K562 (cell line): ENCODE measurements around the gene TACR2. TPM values are rescaled to one million over a fixed set of nuclear protein-coding genes. Genes with fewer than 3 reads are reported as not detected.

Experiments used
- ATAC-seq: fragments of 200-7000 bp; cut with Tn5 transposase; 3 replicates; pipeline ENCODE4 v1.9.1; 2020; ENCODE audit warnings: moderate library complexity
- BruUV-seq: library from RNA; stranded (reverse); fragments of 400-500 nt; replicated peaks from 2 replicates; lab custom pipeline; 2021; lab: Mats Ljungman, UMichigan
- CTCF ChIA-PET: fragments of 300-600 bp; formaldehyde crosslinking; extraction: SDS; loops from one replicate; lab custom pipeline; 2021; ENCODE audit warnings: low intra/inter-chr PET ratio; lab: Yijun Ruan, JAX
- POLR2A ChIA-PET: fragments of 300-600, 350-650 bp; sonication (Branson Sonifier 250); formaldehyde crosslinking; extraction: SDS; loops from one replicate; lab custom pipeline; 2021; ENCODE audit warnings: antibody characterized with exemption, inconsistent platforms; lab: Yijun Ruan, JAX
- DNase-seq, 4 experiments: peaks; one replicate each; pipeline versions ENCODE4 v3.0.0 to v3.0.0-alpha.2; 2011 to 2018; ENCODE audit warnings: low spot score in 3 of 4, mixed read lengths in 3 of 4; ENCODE audit errors: extremely low read depth in 1 of 4
- FAIRE-seq: peaks from 2 replicates; lab custom pipeline; 2011; peaks lifted over from hg19 to GRCh38; lab: Jason Lieb, UNC
- H2AFZ ChIP-seq: 2 replicates; pipeline ENCODE4 v1.6.0; 2011; ENCODE audit warnings: low read depth, low read length, control low read depth, inconsistent platforms
- H3K27ac ChIP-seq: fragments of 200-600 bp; 3 replicates; pipeline ENCODE4 v1.8.0; 2011; ENCODE audit warnings: low read depth, mild to moderate bottlenecking, control low read depth, inconsistent platforms, low read length, moderate library complexity, mixed read lengths; ENCODE audit errors: extremely low read depth
- H3K27me3 ChIP-seq, 2 experiments: fragments of 300-600 bp in 1 of 2; 2 replicates in 1 of 2; 3 replicates in 1 of 2; pipeline versions ENCODE4 v1.6.0 to v1.8.0; 2011; ENCODE audit warnings: inconsistent platforms in 2 of 2, low read length in 2 of 2, mild to moderate bottlenecking in 1 of 2, mixed read lengths in 1 of 2, moderate library complexity in 1 of 2; ENCODE audit not compliant: control insufficient read depth in 2 of 2, insufficient read depth in 2 of 2
- H3K36me3 ChIP-seq: fragments of 300-600 bp; 3 replicates; pipeline ENCODE4 v1.8.0; 2011; ENCODE audit warnings: mild to moderate bottlenecking, low read length, inconsistent platforms; ENCODE audit not compliant: control insufficient read depth, insufficient read depth
- H3K4me1 ChIP-seq, 2 experiments: fragments of 200-600 bp in 1 of 2; replicated peaks in 1 of 2; 2 replicates in 1 of 2; 3 replicates in 1 of 2; pipeline versions ENCODE4 v1.5.1 to v1.8.0; 2011; ENCODE audit warnings: inconsistent platforms in 2 of 2, low read length in 2 of 2, mild to moderate bottlenecking in 1 of 2, mixed read lengths in 1 of 2, moderate library complexity in 1 of 2; ENCODE audit not compliant: control insufficient read depth in 2 of 2, insufficient read depth in 2 of 2
- H3K4me2 ChIP-seq: 2 replicates; pipeline ENCODE4 v1.6.1; 2011; ENCODE audit warnings: low read length, control low read depth, inconsistent platforms, mixed read lengths; ENCODE audit not compliant: insufficient read depth
- H3K4me3 ChIP-seq: fragments of 200-600 bp; sonication (generic), shearing (Covaris generic); 2 replicates; pipeline ENCODE4 v1.5.1; 2016; ENCODE audit warnings: control low read depth, inconsistent platforms
- H3K79me2 ChIP-seq: fragments of 200-600 bp; 3 replicates; pipeline ENCODE4 v1.8.0; 2011; ENCODE audit warnings: low read length, inconsistent platforms; ENCODE audit not compliant: control insufficient read depth, insufficient read depth
- H3K9ac ChIP-seq, 2 experiments: 2 replicates each; pipeline versions ENCODE4 v1.6.0 to v1.6.1; 2011; ENCODE audit warnings: low read depth in 2 of 2, low read length in 2 of 2, control low read depth in 1 of 2, inconsistent platforms in 1 of 2, mild to moderate bottlenecking in 1 of 2, mixed read lengths in 1 of 2; ENCODE audit not compliant: insufficient read depth in 1 of 2
- H3K9me1 ChIP-seq: one replicate; pipeline ENCODE4 v1.6.0; 2011; ENCODE audit warnings: inconsistent platforms, mild to moderate bottlenecking, low read length, moderate library complexity; ENCODE audit not compliant: control insufficient read depth, insufficient read depth
- H3K9me3 ChIP-seq: replicated peaks from 2 replicates; pipeline ENCODE4 v1.5.1; 2011; ENCODE audit warnings: low read depth, low read length, inconsistent platforms; ENCODE audit not compliant: control insufficient read depth, insufficient read depth
- H4K20me1 ChIP-seq: replicated peaks from 2 replicates; pipeline ENCODE4 v1.6.1; 2011; ENCODE audit warnings: low read length, inconsistent platforms, mixed read lengths; ENCODE audit not compliant: control insufficient read depth, insufficient read depth
- POLR2G ChIP-seq: fragments of 200-400 bp; formaldehyde crosslinking; IDR thresholded peaks from 2 replicates; pipeline ENCODE4 v1.6.1; 2017; ENCODE audit warnings: low read depth, mild to moderate bottlenecking, antibody characterized with exemption, low read length, moderate library complexity
- RBM22 ChIP-seq: fragments of 200-400 bp; formaldehyde crosslinking; IDR thresholded peaks from 2 replicates; pipeline ENCODE4 v1.6.1; 2018; ENCODE audit warnings: low read length, low read depth; ENCODE audit not compliant: poor library complexity, severe bottlenecking
- SIN3B ChIP-seq: fragments of 450-650 bp; IDR thresholded peaks from 2 replicates; pipeline ENCODE4 v1.6.1; 2017; ENCODE audit warnings: low read depth, mild to moderate bottlenecking, moderate library complexity
- SRSF9 ChIP-seq: fragments of 200-400 bp; formaldehyde crosslinking; IDR thresholded peaks from 2 replicates; pipeline ENCODE4 v1.6.1; 2017; ENCODE audit warnings: low read depth, low read length, borderline replicate concordance
- ZNF311 ChIP-seq: fragments of 250-450 bp; sonication (Bioruptor Pico); IDR thresholded peaks from 2 replicates; pipeline ENCODE4 v1.4.0; 2020; ENCODE audit warnings: mild to moderate bottlenecking, moderate library complexity
- ZNF518B ChIP-seq: fragments of 250-450 bp; sonication (Bioruptor Pico); IDR thresholded peaks from 2 replicates; pipeline ENCODE4 v1.5.0; 2021; ENCODE audit warnings: mild to moderate bottlenecking, moderate library complexity
- whole genome bisulfite sequencing: fragments of 100-300 bp; shearing (Covaris generic); methylation state at CpG from one replicate; pipeline ENCODE4 v1.1.6; 2016; ENCODE audit warnings: low coverage, mixed read lengths; ENCODE audit not compliant: insufficient coverage; ENCODE audit errors: missing lambda C conversion rate; 5-methylcytosine and 5-hydroxymethylcytosine counted together
- in situ Hi-C: fragments of 300-500 bp; cut with MboI; formaldehyde crosslinking; loops from 4 replicates; pipeline ENCODE4 v1.15.0; 2018; ENCODE audit warnings: inconsistent platforms, mixed read lengths
- intact Hi-C: fragments of 100-400 bp; cut with micrococcal nuclease; formaldehyde crosslinking; loops from 2 replicates; pipeline ENCODE4 v1.14.2; 2022
- polyA plus RNA-seq, 8 experiments: library from polyadenylated mRNA; depleted of rRNA in 4 of 8; stranded (reverse) in 5 of 8; unstranded in 3 of 8; fragments of >200 nt; fragmentation: Nextera tagmentation in 2 of 8; fragmentation: Illumina TruSeq in 1 of 8; extraction: Ambion mirVana in 2 of 8; extraction: Trizol in 1 of 8; gene quantifications; 2 replicates each; pipeline versions ENCODE4 v1.2.1 to v1.2.3, GENCODE V29; 2011 to 2014; ENCODE audit warnings: inconsistent platforms in 1 of 8, missing spikeins in 1 of 8
- total RNA-seq, 7 experiments: library from RNA; depleted of rRNA in 6 of 7; stranded (reverse); fragments of >200 nt in 6 of 7; fragmentation: Illumina TruSeq in 2 of 7; extraction: Trizol in 2 of 7; gene quantifications; 2 replicates each; pipeline versions ENCODE4 v1.2.1 to v1.2.3, GENCODE V29; 2011 to 2021; ENCODE audit warnings: low replicate concordance in 1 of 7
- TF ChIP-seq, protein P1 (sequence below), 2 experiments: fragments of 150-350 bp in 1 of 2; IDR thresholded peaks; 2 replicates each; pipeline ENCODE4 v1.6.1; 2012 to 2016; ENCODE audit warnings: low read depth in 2 of 2, low read length in 2 of 2, mild to moderate bottlenecking in 1 of 2, moderate library complexity in 1 of 2

Gene TACR2
- total and polyA plus RNA-seq, 9 of the 15 experiments (the other 6 are each of a cell fraction or from before 2014, with no cell fraction given), result not detected

DNA sequence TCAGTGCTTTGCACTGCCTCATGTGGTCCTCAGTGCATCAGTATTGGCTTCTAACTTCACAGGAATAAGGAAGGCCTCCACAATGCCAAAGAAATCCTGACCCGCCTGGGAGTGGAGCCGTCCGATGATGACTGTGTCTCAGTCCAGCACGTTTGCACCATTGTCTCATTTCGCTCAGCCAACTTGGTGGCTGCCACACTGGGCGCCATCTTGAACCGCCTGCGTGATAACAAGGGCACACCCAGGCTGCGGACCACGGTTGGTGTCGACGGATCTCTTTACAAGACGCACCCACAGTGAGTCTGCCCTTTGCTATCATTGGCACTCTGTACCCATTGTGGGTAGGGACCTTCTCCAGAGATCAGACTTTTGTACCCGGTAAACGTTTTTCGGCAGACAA, 36.9 kb downstream of the TACR2 start:
- BruUV-seq, result no TSS peak
- in situ Hi-C loops, result no loop called here
- H3K4me2 ChIP-seq, result no peak overlapping the region

More for the DNA sequence above, 36.9 kb downstream of the TACR2 start:
- POLR2A ChIA-PET, result interaction anchor here (0.8 to 1.8 kb wide), 3 partner anchors 10 to 27 kb away, joined by 3 to 8 read pairs (median 3); no protein-coding TSS in a partner anchor
- no peak for DNase-seq
- no peak overlapping the region for H2AFZ ChIP-seq
- TF ChIP-seq ZNF311 (CRISPR knock-in tag) (no peak), RBM22 (peak; percentile 79), SIN3B (no peak), SRSF9 (no peak), POLR2G (peak; percentile 37; the same call in 1 of the 2 replicates), ZNF518B (CRISPR knock-in tag) (no peak)
- TF ChIP-seq, protein P1, sequence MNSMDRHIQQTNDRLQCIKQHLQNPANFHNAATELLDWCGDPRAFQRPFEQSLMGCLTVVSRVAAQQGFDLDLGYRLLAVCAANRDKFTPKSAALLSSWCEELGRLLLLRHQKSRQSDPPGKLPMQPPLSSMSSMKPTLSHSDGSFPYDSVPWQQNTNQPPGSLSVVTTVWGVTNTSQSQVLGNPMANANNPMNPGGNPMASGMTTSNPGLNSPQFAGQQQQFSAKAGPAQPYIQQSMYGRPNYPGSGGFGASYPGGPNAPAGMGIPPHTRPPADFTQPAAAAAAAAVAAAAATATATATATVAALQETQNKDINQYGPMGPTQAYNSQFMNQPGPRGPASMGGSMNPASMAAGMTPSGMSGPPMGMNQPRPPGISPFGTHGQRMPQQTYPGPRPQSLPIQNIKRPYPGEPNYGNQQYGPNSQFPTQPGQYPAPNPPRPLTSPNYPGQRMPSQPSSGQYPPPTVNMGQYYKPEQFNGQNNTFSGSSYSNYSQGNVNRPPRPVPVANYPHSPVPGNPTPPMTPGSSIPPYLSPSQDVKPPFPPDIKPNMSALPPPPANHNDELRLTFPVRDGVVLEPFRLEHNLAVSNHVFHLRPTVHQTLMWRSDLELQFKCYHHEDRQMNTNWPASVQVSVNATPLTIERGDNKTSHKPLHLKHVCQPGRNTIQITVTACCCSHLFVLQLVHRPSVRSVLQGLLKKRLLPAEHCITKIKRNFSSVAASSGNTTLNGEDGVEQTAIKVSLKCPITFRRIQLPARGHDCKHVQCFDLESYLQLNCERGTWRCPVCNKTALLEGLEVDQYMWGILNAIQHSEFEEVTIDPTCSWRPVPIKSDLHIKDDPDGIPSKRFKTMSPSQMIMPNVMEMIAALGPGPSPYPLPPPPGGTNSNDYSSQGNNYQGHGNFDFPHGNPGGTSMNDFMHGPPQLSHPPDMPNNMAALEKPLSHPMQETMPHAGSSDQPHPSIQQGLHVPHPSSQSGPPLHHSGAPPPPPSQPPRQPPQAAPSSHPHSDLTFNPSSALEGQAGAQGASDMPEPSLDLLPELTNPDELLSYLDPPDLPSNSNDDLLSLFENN (IDR thresholded peaks at IDR 0.05; ENCODE audit: low read depth in 2 of 2, low read length in 2 of 2), result no peak
- peaks cover 100% of the 10 kb centered on the region for H3K36me3 ChIP-seq
- intact Hi-C loops, result no loop called here
- no peaks in the 10 kb centered on the region for H3K9me1 ChIP-seq
- 94% methylated on average over 16 of the region's 16 CpGs for WGBS
- H3K79me2 ChIP-seq, result peaks cover 5% of the 10 kb centered on the region
- peak overlapping the region in 1 of 2 experiments; percentile 59; a peak in 2 of 4 replicates for H3K9ac ChIP-seq
- FAIRE-seq, result no peak
- H3K9me3 ChIP-seq, result no peaks in the 10 kb centered on the region
- CTCF ChIA-PET, result no interaction called here
- no peaks in the 10 kb centered on the region for H3K27me3 ChIP-seq
- no peak overlapping the region for H3K27ac ChIP-seq
- no peak overlapping the region for H3K4me3 ChIP-seq
- H3K4me1 ChIP-seq, result peaks cover 0 to 10% of the 10 kb centered on the region in 2 experiments; a peak in 1 of 5 replicates
- no peak for ATAC-seq
- H4K20me1 ChIP-seq, result peaks cover 10% of the 10 kb centered on the region; the same call in 1 of the 2 replicates
